GM21786 (cell line): ENCODE measurements around the gene THBD.

Experiments used
- ATAC-seq: cut with Tn5 transposase; IDR thresholded peaks from one replicate; pipeline ENCODE4 v1.9.1; 2021; ENCODE audit not compliant: unreplicated experiment

THBD gene

GRCh38 chr20:23017516-23017915, 32.0 kb downstream of the THBD start:
- ATAC-seq, result no peak

- ATAC-seq, result no peak
Measured at GRCh38 chr20:23013429-23013828, 36.0 kb downstream of the THBD start.

GRCh38 chr20:23011008-23011721, 38.3 kb downstream of the THBD start:
- no peak for ATAC-seq

- no peak for ATAC-seq
Measured at GRCh38 chr20:23010096-23010495, 39.4 kb downstream of the THBD start.

GRCh38 chr20:23009636-23010035, 39.8 kb downstream of the THBD start:
- ATAC-seq, result no peak

GRCh38 chr20:23008667-23009066, 40.8 kb downstream of the THBD start:
- no peak for ATAC-seq

GRCh38 chr20:23007886-23008655, 41.4 kb downstream of the THBD start:
- no peak for ATAC-seq

GRCh38 chr20:23007462-23007861, 42.0 kb downstream of the THBD start:
- no peak for ATAC-seq

GRCh38 chr20:23005776-23006175, 43.7 kb downstream of the THBD start:
- ATAC-seq, result no peak

- no peak for ATAC-seq
Measured at GRCh38 chr20:23003881-23004460, 45.5 kb downstream of the THBD start.

- no peak for ATAC-seq
Measured at GRCh38 chr20:23003077-23003635, 46.3 kb downstream of the THBD start.

- no peak for ATAC-seq
Measured at GRCh38 chr20:23002276-23002675, 47.2 kb downstream of the THBD start.

GRCh38 chr20:23000232-23000947, 49.1 kb downstream of the THBD start:
- no peak for ATAC-seq

- ATAC-seq, result no peak
Measured at GRCh38 chr20:22999756-23000155, 49.7 kb downstream of the THBD start.

- ATAC-seq, result no peak
Measured at GRCh38 chr20:22998476-22998875, 51.0 kb downstream of the THBD start.

- ATAC-seq, result no peak
Measured at GRCh38 chr20:22995923-22996322, 53.5 kb downstream of the THBD start.
